GM18511 (cell line): ENCODE data around the gene SH2D7.

ENCODE experiments used
- ATAC-seq: cut with Tn5 transposase; IDR thresholded peaks from one replicate; pipeline ENCODE4 v1.9.1; 2021; ENCODE audit warnings: mild to moderate bottlenecking, moderate library complexity; ENCODE audit not compliant: unreplicated experiment

Gene SH2D7

DNA sequence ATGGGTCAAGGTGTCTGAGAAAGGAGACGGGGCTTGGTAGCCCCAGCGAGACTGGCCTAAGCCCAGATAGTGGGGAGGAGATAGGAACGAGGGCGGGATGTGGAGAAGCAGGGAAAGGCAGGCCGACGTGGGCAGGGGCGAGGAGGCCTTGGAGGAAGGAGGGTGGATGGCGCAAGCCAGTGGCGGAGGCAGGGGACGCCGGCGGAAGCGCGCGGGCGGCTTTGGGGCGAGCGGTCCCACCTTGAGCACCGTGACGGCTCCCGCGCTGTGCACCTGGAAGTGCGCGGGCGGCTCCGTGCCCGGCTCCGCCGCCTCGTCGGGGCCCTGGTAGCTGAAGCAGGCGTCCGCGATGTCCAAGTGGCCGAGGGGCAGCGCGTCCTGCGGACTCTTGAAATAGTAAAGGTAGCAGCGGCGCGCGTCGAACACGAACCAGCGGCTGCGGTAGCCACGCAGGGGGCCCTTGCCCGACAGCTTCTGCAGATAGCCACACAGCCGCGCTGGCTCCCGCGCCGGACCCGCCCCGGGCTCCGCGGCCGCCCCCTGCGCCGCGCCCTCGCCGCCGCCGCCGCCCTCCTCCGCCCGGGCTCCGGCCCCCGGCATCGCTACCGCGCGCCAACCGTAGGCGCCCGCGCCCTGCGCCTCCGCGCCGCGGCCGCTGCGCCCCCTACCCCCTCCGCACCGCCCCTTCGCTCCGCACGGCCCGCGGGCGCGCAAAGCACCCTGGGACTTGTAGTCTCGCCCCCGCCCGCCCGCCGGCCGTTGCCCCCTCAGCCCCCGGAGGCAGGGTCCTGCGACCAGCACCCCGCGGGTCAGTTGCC is 15.1 kb upstream of the SH2D7 start, which contains the start of gene TBC1D2B:
TSS of gene TBC1D2B (minus strand) at position 659 of the 818 bp plus-strand sequence. CDS start at position 600, 59 bp downstream.
- ATAC-seq: peak; percentile 78

- peak; percentile 17 for ATAC-seq
Observed at GRCh38 chr15:78077871-78078210, 14.5 kb upstream of the SH2D7 start.

GRCh38 chr15:78079298-78080087 is 12.9 kb upstream of the SH2D7 start:
- no peak for ATAC-seq

DNA sequence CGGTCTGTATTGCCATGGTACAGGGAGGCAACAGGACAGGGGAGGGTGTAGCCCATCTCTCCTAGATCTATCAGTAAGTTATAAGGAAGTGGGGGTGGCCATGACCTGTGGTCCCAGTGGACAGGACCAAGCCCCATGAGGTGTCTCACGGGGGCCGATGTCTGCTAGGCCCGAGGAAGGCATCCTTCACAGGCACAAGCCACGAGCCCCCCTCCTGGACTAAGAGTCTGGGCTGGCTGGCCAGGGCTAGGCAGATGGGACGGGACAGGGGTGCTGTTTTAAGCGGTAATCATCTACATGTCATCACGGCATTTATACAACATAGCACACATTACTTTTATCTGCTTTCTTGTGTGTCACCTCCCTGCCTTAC is 12.3 kb upstream of the SH2D7 start:
- no peak for ATAC-seq

DNA sequence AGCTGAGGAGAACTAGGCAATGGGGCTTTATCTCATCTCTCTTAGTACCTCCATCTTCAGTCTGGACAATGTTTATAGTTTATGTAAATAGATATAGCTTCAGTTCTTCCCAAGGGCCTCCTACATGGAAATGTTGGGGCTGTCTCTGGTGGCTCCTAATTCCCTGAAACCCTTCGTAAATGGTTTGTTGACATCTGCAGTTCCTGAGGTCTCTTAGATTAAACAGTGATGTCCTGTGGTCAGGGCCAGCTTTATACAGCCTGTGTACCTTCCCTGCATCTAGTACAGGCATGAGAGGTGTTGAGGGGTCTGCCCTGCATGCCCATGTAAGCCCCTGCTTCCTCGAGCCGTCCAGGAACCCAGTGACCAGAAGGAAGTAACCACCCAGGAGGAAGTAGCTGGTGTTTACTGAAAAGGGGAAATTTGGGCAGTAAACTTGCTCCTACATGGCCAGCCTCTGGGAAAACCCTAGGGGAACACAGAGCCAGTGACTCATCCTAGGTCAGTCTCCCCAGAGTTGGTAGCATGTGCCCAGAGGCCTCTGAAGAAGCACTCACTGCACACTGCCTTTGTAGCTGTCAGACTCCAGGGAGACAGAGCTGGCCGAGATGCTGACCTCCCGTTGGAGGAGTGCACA is 10.1 kb upstream of the SH2D7 start:
- no peak for ATAC-seq

DNA sequence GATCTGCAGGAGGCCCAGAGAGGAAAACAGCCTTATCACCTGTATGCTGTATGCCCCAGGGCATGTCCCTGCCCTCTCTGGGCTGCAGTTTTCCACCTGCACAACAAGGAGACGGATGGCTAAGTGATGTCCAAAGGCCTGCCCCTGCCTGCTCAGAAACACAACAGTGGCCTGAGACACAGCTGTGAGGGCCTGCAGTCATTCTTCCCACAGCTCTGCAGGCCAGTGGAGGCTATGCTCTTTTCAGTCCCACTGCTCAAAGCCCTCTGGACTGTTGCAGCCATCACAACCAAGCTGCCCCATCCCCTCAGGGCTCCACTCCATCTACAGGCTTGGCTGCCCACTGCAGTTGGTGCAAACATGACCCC is 9.6 kb upstream of the SH2D7 start:
- no peak for ATAC-seq

- ATAC-seq: no peak
Observed at GRCh38 chr15:78083186-78083585, 9.2 kb upstream of the SH2D7 start.

- ATAC-seq: peak; percentile 59
Observed at GRCh38 chr15:78083687-78084448, 8.5 kb upstream of the SH2D7 start.

DNA sequence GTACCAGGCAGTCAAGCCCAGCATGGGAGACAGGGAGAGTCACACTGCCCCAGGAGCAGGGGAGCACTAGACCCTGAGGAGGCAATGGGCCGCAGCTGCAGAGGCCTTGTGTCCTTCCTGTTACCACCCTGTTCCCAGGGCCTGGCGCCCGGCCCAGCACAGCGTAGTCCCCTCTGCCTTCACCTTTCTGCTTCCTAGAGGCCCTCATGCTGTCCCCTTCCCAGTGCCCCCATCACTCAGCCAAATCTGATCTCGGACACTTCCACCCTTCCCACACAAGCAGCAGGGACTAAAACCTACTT is 8.0 kb upstream of the SH2D7 start:
- peak; percentile 20 for ATAC-seq

DNA sequence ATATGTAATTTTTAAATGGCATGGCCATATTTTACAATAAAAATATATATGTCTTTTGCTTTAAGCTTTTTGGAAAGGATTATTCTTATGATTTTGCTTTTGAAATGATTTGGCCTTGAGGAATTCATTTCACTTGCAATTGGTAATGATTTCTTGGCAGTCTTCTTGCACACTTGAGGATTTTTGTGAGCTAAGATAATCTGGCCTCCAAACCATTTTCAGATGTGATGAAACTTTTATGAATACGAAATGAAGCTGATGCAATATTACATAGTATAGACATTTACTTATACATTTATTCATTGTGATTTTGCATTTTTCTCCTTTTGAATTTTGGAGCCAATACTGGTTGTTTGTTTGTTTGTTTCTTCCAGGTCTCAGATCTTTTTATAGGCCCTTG is 6.4 kb upstream of the SH2D7 start:
- ATAC-seq: no peak

DNA sequence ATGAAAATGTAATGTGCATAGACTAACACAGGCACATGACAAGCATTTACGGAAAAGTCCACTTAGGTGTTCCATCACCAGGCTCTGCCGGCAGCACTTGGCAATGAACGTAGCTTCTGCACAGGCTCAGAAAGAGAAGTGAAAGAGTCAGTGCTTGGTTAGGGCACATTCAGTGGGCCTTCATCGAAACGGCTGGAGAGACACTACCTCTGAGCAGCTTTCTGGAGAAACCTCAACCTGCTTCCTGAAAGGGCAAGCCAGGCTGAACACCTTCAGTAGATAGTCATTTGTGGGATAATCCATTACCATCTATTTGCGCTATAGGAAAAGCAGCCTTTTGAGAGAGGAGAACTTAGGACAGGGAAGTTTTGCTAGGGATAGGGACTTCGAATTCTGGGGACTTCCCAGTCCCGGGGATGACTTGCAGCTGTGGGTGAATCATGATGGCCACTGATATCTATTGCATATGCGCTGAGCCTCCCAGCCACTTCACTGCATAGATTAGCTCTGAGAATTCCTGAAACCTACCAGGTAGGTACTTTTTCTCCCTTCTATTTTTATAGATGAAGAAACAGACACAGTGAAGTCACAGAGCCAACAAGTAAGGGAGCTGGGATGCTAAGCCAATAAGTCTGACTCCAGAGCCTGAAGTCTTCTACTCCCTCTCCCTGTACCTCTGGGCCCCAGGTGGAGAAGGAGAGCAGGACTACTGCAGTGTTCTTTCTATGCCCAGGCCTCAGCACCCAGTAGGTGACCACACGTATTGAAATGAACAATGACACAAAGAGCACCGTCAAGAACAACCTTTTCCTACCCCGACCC is 4.2 kb upstream of the SH2D7 start:
- ATAC-seq: peak; percentile 61

DNA sequence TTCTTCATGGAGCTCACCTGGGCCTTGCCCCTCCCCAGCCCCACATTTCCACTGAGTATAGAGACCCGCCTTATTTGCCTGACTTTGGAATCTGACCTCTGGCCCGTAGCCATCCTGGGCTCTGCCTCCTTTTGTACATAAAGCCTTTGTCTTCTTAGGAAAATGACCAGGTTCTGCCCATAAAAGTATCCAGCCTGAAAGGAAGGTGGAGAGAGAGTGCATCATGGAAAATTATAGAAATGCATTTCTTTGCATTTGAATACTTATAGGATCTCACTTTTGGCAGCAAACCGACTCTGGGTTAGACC is 3.6 kb upstream of the SH2D7 start:
- ATAC-seq: no peak

GRCh38 chr15:78090422-78091063 is 1.8 kb upstream of the SH2D7 start:
- ATAC-seq: no peak

DNA sequence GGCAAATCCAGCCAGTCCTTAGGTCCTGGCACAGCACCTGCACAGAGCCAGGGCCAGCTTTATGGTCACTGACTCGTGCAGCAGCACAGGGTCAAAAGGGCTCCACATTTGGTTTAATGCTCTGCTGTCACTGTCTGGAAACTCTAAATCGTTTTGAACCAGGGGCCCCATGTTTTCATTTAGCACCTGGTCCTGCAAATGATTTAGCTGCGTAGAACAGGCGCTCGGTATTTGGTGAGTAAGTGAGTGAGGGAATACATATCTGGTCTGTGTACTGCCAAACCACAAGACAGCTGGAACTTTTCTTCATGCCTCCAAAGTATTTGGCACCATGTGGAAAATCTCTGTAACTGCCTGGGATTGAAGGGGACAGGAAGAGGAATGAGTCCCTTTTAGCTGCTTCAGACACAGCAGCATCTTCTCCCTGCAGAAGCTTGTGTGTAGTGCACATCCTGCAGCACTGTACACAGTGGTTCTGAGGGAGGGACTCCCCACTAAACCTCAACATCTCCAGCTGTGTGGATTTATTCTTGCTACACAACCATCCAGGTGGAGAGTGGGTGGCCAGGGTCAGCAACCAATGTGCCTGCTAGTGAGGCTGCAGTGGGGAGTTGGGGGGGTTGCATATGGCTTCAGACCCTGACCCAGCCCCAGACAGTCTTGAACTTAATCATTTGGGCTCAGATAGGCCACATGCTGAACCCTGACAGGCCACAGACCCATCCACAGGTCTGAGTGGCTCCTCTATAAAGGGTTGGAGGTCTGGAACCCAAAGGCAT is 1.1 kb downstream of the SH2D7 start:
- no peak for ATAC-seq

- no peak for ATAC-seq
Observed at GRCh38 chr15:78097667-78098066, 5.3 kb downstream of the SH2D7 start.

DNA sequence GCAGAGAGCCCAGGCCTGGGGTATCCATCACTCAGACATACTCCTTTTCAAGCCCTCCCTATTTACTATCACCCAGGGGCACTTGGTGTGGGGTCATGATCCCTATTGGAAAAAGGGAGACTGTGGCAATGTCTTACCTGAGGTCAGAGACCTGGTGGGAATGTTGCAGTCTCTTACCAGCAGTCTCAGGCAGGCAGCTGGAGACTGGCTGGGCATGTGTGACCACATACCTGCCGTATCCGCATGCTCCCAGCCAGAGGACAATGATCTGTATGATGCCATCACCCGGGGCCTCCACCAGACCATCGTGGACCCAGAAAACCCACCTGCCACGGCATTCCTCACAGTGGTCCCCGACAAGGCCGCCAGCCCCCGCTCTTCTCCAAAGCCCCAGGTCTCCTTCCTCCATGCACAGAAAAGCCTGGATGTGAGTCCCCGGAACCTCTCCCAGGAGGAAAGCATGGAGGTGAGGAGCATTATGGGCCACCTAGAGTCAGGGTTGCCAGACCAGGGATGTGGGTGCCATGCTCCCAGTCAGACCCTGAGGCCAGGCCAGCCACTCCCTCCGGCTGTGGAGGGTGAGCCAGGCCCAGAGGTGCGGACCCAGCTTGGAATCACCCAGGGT is 5.9 kb downstream of the SH2D7 start:
- ATAC-seq: no peak

GRCh38 chr15:78100886-78101285 is 8.5 kb downstream of the SH2D7 start:
- ATAC-seq: no peak

DNA sequence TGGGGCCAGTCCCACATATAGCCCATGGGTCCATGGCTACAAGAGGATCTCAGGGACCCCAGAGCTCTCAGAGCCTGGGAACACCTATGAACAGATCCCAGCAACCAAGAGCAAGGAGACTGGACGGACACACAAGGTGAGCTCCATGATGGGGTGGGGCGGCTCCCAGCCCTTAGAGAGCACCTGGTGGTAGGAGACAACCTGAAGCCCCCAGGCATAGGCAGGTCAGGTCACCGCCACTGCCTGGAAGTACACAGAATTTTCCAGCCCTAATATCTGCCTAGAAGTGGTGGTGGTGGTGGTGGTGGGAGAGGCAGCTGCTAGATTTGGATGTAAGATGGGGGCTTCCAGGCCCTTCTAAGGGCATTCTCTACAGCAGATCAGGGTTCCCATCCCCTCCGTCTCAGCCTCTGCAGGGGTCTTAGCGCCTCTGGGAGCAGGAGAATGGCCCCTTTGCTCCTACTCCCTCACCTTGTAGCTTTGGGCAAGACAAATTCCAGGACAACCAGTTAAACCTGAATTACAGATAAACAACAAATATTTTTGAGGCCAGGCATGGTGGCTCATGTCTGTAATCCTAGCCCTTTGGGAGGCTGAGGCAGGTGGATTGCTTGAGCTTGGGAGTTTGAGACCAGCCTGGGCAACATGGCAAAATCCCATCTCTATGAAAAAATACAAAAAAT is 9.2 kb downstream of the SH2D7 start:
- no peak for ATAC-seq
